SK-N-SH treated with all-trans-retinoic acid at 6 μM for 48 hours (cell line): Measurements from ENCODE around the gene TMEM132A.

Experiments used
- ATAC-seq: fragments of 200-7000 bp; cut with Tn5 transposase; 3 replicates; pipeline ENCODE4 v1.9.1; 2020; ENCODE audit warnings: mild to moderate bottlenecking, moderate library complexity
- ARNTL ChIP-seq: fragments of 450-650 bp; formaldehyde crosslinking; IDR thresholded peaks from 2 replicates; pipeline ENCODE4 v1.5.0; 2020; ENCODE audit warnings: low read depth, mild to moderate bottlenecking, moderate library complexity, borderline replicate concordance
- CREB5 ChIP-seq: fragments of 250-450 bp; sonication (Bioruptor Pico); IDR thresholded peaks from 2 replicates; pipeline ENCODE4 v1.5.1; 2020; ENCODE audit warnings: low read depth, mild to moderate bottlenecking, moderate library complexity
- ESRRG ChIP-seq: fragments of 250-450 bp; sonication (Bioruptor Pico); IDR thresholded peaks from 2 replicates; pipeline ENCODE4 v1.6.1; 2021; ENCODE audit warnings: mild to moderate bottlenecking
- ISL1 ChIP-seq: fragments of 250-450 bp; sonication (Bioruptor Pico); IDR thresholded peaks from 2 replicates; pipeline ENCODE4 v2.1.2; 2022; ENCODE audit warnings: mild to moderate bottlenecking, moderate library complexity
- RARB ChIP-seq: fragments of 250-450 bp; sonication (Bioruptor Pico); IDR thresholded peaks from 2 replicates; pipeline ENCODE4 v1.8.0; 2021; ENCODE audit warnings: mild to moderate bottlenecking, moderate library complexity
- SNAI2 ChIP-seq: fragments of 250-450 bp; sonication (Bioruptor Pico); IDR thresholded peaks from 2 replicates; pipeline ENCODE4 v1.5.0; 2020; ENCODE audit warnings: mild to moderate bottlenecking, moderate library complexity
- TCF4 ChIP-seq: fragments of 250-450 bp; sonication (Bioruptor Pico); IDR thresholded peaks from 2 replicates; pipeline ENCODE4 v1.8.0; 2021; ENCODE audit warnings: mild to moderate bottlenecking, moderate library complexity, borderline replicate concordance
- ZC3H10 ChIP-seq: fragments of 250-450 bp; sonication (Bioruptor Pico); IDR thresholded peaks from 2 replicates; pipeline ENCODE4 v1.5.1; 2021; ENCODE audit warnings: mild to moderate bottlenecking, moderate library complexity
- ZFP3 ChIP-seq: fragments of 250-450 bp; sonication (Bioruptor Pico); IDR thresholded peaks from 2 replicates; pipeline ENCODE4 v1.5.0; 2020; ENCODE audit warnings: mild to moderate bottlenecking, moderate library complexity
- ZFP30 ChIP-seq: fragments of 450-650 bp; formaldehyde crosslinking; IDR thresholded peaks from 2 replicates; pipeline ENCODE4 v1.5.0; 2022; ENCODE audit warnings: mild to moderate bottlenecking, moderate library complexity
- ZNF565 ChIP-seq: fragments of 450-650 bp; formaldehyde crosslinking; conservative IDR thresholded peaks from 2 replicates; pipeline ENCODE4 v1.5.0; 2020; ENCODE audit warnings: low read depth, mild to moderate bottlenecking, moderate library complexity
- ZNF70 ChIP-seq: fragments of 450-650 bp; formaldehyde crosslinking; IDR thresholded peaks from 2 replicates; pipeline ENCODE4 v1.5.0; 2020; ENCODE audit warnings: mild to moderate bottlenecking, moderate library complexity
- ZNF8 ChIP-seq: fragments of 450-650 bp; formaldehyde crosslinking; IDR thresholded peaks from 2 replicates; pipeline ENCODE4 v1.5.0; 2020; ENCODE audit warnings: mild to moderate bottlenecking, moderate library complexity
- TF ChIP-seq, protein P1 (sequence below): fragments of 250-450 bp; sonication (Bioruptor Pico); IDR thresholded peaks from 2 replicates; pipeline ENCODE4 v1.8.0; 2021; ENCODE audit warnings: low read depth, mild to moderate bottlenecking, moderate library complexity, borderline replicate concordance
- TF ChIP-seq, protein P2 (sequence below): fragments of 250-450 bp; sonication (Bioruptor Pico); IDR thresholded peaks from 2 replicates; pipeline ENCODE4 v1.5.0; 2020; ENCODE audit warnings: mild to moderate bottlenecking, moderate library complexity
- TF ChIP-seq, protein P3 (sequence below): fragments of 250-450 bp; sonication (Bioruptor Pico); IDR thresholded peaks from 2 replicates; pipeline ENCODE4 v1.8.0; 2020; ENCODE audit warnings: mild to moderate bottlenecking, moderate library complexity, borderline replicate concordance

TMEM132A gene

DNA sequence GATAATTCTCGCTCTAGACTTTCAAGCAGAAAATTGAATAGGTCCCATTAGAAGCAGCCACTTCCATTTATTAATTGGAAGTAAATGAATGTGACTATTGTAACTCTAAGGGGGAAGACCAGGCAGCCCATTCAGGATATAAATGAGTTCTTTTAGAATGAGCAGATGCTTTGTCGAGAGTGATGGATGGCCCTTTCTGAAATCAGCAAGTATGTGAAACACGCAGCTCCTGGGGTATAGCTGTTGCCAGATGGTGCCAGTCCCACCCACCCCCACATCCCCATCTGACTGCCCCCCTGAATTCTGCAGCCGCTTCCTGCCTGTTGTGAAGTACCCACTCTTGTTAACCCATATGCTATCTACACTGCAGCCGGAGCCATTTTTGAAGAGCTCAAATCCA, 24.0 kb downstream of the TMEM132A start:
- TF ChIP-seq ZFP30 (CRISPR knock-in tag): no peak
- TF ChIP-seq ARNTL (CRISPR knock-in tag): no peak
- TF ChIP-seq ZC3H10 (CRISPR knock-in tag): no peak
- TF ChIP-seq SNAI2 (CRISPR knock-in tag): no peak
- TF ChIP-seq ZNF8 (CRISPR knock-in tag): no peak
- TF ChIP-seq ISL1 (CRISPR knock-in tag): no peak
- TF ChIP-seq, protein P1, sequence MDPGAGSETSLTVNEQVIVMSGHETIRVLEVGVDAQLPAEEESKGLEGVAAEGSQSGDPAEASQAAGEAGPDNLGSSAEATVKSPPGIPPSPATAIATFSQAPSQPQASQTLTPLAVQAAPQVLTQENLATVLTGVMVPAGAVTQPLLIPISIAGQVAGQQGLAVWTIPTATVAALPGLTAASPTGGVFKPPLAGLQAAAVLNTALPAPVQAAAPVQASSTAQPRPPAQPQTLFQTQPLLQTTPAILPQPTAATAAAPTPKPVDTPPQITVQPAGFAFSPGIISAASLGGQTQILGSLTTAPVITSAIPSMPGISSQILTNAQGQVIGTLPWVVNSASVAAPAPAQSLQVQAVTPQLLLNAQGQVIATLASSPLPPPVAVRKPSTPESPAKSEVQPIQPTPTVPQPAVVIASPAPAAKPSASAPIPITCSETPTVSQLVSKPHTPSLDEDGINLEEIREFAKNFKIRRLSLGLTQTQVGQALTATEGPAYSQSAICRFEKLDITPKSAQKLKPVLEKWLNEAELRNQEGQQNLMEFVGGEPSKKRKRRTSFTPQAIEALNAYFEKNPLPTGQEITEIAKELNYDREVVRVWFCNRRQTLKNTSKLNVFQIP (CRISPR knock-in tag): no peak
- no peak for TF ChIP-seq TCF4 (CRISPR knock-in tag)
- TF ChIP-seq, protein P2, sequence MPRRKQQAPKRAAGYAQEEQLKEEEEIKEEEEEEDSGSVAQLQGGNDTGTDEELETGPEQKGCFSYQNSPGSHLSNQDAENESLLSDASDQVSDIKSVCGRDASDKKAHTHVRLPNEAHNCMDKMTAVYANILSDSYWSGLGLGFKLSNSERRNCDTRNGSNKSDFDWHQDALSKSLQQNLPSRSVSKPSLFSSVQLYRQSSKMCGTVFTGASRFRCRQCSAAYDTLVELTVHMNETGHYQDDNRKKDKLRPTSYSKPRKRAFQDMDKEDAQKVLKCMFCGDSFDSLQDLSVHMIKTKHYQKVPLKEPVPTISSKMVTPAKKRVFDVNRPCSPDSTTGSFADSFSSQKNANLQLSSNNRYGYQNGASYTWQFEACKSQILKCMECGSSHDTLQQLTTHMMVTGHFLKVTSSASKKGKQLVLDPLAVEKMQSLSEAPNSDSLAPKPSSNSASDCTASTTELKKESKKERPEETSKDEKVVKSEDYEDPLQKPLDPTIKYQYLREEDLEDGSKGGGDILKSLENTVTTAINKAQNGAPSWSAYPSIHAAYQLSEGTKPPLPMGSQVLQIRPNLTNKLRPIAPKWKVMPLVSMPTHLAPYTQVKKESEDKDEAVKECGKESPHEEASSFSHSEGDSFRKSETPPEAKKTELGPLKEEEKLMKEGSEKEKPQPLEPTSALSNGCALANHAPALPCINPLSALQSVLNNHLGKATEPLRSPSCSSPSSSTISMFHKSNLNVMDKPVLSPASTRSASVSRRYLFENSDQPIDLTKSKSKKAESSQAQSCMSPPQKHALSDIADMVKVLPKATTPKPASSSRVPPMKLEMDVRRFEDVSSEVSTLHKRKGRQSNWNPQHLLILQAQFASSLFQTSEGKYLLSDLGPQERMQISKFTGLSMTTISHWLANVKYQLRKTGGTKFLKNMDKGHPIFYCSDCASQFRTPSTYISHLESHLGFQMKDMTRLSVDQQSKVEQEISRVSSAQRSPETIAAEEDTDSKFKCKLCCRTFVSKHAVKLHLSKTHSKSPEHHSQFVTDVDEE: no peak
- TF ChIP-seq, protein P3, sequence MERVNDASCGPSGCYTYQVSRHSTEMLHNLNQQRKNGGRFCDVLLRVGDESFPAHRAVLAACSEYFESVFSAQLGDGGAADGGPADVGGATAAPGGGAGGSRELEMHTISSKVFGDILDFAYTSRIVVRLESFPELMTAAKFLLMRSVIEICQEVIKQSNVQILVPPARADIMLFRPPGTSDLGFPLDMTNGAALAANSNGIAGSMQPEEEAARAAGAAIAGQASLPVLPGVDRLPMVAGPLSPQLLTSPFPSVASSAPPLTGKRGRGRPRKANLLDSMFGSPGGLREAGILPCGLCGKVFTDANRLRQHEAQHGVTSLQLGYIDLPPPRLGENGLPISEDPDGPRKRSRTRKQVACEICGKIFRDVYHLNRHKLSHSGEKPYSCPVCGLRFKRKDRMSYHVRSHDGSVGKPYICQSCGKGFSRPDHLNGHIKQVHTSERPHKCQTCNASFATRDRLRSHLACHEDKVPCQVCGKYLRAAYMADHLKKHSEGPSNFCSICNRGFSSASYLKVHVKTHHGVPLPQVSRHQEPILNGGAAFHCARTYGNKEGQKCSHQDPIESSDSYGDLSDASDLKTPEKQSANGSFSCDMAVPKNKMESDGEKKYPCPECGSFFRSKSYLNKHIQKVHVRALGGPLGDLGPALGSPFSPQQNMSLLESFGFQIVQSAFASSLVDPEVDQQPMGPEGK (CRISPR knock-in tag): no peak
- TF ChIP-seq CREB5: no peak
- TF ChIP-seq ZFP3: no peak
- no peak for TF ChIP-seq ZNF70
- no peak for TF ChIP-seq ZNF565 (CRISPR knock-in tag)
- TF ChIP-seq RARB (CRISPR knock-in tag): no peak
- TF ChIP-seq, all 23 proteins: peak for 0
- ATAC-seq: no peak

GRCh38 chr11:60950024-60950423, 25.8 kb downstream of the TMEM132A start:
- TF ChIP-seq, protein P3 (CRISPR knock-in tag): no peak
- TF ChIP-seq ZNF565 (CRISPR knock-in tag) (no peak), ZNF8 (CRISPR knock-in tag) (no peak), CREB5 (no peak), ISL1 (CRISPR knock-in tag) (no peak), ESRRG (CRISPR knock-in tag) (no peak)
- TF ChIP-seq, protein P1 (CRISPR knock-in tag): no peak
- no peak for ATAC-seq
